Astrocyte of the cerebellum (primary cell): Measurements from ENCODE around the gene AKAP11.

Experiments used
- DNase-seq: peaks from one replicate; pipeline ENCODE4 v3.0.0-alpha.2; 2011; ENCODE audit warnings: low read depth
- H3K4me3 ChIP-seq: 2 replicates; pipeline ENCODE4 v1.5.1; 2011; ENCODE audit warnings: mild to moderate bottlenecking, low read depth, low read length, moderate library complexity
- in situ Hi-C: cut with HindIII; loops from 2 replicates; pipeline ENCODE4 v1.10.0; 2017; ENCODE audit warnings: low sequenced_read_pairs
- TF ChIP-seq, protein P1 (sequence below): IDR thresholded peaks from 2 replicates; pipeline ENCODE4 v1.5.1; 2012; ENCODE audit warnings: low read length, low read depth, moderate library complexity, mild to moderate bottlenecking; ENCODE audit errors: missing control alignments

Gene AKAP11

DNA sequence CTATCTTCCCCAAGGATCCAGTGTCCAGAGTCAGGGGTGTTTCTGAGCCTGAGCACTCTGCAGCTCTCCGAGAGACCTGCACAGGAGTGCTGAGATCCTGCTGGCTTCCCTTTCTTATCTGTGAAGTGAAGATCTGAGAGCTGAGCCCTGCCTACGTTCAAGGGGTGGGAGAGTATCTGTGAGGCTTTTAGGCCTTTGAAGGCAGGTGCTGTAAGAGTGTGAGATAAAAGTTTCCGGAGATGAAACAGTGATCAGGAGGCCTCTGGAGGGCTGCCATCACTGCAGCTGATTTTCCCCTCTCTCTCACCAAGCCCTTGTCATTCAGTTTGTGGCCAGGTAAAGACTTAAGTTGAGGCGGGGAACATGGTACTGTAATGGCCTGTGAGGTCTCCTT, 83.1 kb downstream of the AKAP11 start:
- TF ChIP-seq, protein P1, sequence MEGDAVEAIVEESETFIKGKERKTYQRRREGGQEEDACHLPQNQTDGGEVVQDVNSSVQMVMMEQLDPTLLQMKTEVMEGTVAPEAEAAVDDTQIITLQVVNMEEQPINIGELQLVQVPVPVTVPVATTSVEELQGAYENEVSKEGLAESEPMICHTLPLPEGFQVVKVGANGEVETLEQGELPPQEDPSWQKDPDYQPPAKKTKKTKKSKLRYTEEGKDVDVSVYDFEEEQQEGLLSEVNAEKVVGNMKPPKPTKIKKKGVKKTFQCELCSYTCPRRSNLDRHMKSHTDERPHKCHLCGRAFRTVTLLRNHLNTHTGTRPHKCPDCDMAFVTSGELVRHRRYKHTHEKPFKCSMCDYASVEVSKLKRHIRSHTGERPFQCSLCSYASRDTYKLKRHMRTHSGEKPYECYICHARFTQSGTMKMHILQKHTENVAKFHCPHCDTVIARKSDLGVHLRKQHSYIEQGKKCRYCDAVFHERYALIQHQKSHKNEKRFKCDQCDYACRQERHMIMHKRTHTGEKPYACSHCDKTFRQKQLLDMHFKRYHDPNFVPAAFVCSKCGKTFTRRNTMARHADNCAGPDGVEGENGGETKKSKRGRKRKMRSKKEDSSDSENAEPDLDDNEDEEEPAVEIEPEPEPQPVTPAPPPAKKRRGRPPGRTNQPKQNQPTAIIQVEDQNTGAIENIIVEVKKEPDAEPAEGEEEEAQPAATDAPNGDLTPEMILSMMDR: no peak
- in situ Hi-C loops: no loop called here
- no peak for DNase-seq
- H3K4me3 ChIP-seq: no peak overlapping the region

DNA sequence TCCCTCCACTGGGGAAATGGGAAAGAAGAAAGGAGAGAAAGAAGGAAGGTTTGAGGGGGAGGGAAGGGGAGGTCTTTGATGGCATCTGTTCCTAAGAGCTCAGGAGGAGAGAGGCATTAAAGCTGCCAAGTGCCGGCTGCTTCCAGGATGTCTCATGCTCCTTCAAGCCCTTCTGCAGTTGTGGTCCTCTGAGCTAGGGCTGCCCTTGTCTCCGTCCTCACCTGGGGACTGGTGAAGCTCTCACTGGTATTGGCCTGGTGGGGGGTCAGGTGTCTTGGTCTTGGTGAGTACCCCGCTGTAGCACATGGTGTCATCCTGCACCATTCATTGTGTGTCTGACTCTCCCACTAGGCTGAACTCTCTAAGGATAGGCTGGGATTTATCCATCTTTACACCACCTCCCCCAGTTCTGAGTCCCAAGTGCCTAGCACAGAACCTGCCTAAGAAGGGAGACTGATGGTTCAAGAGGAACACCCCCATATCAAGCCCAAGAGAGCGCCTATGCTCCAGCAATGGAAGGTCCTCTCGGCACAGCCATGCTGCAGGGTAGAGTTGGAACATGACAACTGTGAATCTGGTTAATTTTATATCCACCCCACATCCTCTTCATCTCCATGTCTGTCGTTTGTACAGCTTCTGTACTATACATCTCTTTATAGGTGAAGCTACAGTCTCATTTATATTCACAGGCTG, 83.7 kb downstream of the AKAP11 start:
- no peak overlapping the region for H3K4me3 ChIP-seq
- DNase-seq: no peak
- in situ Hi-C loops: no loop called here
- TF ChIP-seq, protein P1: no peak

DNA sequence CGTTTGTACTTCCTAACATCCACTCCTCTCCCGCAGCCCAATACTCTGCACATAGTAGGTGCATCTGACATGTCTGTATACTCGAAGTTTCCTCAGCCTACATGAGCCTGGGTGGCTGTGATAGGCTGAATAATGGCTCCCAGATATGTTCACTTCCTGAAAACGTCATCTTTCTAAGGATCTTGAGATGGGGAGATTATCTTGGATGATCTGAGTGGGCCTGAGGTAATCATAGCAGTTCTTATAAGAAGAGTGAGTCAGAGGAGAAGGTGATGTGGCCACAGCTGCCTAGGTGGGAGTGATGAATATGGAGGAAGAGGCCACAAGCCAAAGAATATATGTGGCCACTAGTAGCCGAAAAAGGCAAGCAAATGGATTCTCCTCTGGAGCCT, 84.2 kb downstream of the AKAP11 start:
- in situ Hi-C loops: no loop called here
- DNase-seq: no peak

DNA sequence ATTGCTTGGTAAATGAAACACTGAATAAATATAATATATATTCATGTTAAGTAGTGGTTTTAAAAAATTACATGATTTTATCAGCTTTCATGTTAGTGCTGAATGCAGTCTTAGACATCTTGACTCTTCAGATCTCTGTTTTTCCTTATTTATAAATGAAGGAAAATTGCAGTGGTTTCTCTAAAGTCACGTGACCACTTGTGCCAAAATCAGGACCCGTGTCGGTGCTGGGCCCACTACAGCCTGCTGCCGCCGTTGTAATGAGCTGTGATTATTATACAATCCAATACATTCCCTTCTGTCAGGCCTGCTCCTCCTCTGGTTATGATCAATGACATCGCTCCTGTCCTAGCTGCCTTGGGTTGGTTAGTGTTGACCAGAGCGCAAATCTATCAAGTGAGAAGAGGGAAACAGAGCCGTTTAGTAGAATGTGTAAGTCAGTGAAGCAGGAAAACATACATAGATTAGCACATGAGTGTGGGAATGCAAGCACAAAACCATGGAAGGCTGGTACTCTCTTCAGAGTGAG, 88.2 kb downstream of the AKAP11 start:
- in situ Hi-C loops: no loop called here
- H3K4me3 ChIP-seq: no peak overlapping the region
- TF ChIP-seq, protein P1: no peak
- DNase-seq: no peak

More for the DNA sequence above, 84.2 kb downstream of the AKAP11 start:
- TF ChIP-seq, protein P1: no peak
- H3K4me3 ChIP-seq: no peak overlapping the region

DNA sequence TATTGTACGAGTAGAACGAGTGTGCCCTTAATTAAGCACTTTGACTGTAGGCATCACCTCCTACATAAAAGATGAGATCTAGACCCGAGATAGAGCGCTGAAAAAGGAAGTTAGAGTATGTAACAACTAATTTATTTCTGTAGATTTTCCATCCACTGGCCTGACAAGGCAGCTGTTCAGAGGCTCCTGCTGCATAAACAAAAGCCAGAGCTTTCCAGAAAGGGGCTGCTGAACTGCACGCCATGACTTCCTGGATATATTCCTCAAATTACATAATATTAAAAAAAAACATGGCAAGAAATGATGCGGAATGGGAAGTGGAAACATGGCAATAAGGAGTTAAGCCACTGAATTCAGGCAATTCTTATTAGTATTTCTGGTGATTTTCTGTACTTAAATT, 89.7 kb downstream of the AKAP11 start:
- H3K4me3 ChIP-seq: no peak overlapping the region
- TF ChIP-seq, protein P1: no peak
- no peak for DNase-seq
- in situ Hi-C loops: no loop called here

DNA sequence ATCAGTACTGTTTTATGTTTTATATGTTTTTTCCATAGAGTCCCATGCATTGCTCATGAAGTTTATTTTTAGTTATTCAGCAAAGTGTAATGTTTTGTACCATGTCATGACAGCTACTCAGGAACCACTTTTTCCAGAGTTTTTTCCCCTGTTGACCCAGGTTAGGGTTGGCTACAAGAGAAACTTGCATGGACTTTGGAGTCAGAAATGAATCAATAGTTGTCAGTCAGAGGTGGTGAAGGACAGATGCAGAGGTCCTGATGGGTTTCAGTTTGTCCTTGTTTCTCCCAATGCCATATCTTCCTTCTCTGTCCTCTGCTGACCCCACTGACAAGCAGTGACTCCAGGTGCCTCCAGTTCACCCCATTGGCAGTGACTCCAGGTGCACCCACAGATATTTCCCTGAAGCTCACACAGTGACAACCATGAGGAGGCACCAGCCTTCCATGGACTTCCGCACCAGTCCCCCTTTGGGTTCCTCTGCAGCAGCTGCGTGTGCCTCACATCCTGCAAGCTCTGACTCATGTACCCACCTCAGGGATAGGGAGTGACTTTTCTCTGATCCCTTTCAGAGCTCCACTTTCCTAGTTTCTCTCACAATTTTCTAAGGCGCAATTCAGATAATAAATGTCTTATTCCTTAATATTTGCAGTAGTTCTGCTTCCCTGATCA, 92.1 kb downstream of the AKAP11 start:
- in situ Hi-C loops: no loop called here
- no peak for DNase-seq
- TF ChIP-seq, protein P1: no peak
- no peak overlapping the region for H3K4me3 ChIP-seq
